Fibroblast of peridontal ligament (primary cell): ENCODE measurements around the gene LMAN2L.

Experiments
- DNase-seq: peaks from one replicate; pipeline ENCODE4 v3.0.0-alpha.2; 2010; ENCODE audit errors: extremely low read depth

LMAN2L gene

GRCh38 chr2:96703021-96703751 is 36.7 kb downstream of the LMAN2L start:
- DNase-seq = no peak

GRCh38 chr2:96702098-96702785 is 37.6 kb downstream of the LMAN2L start:
- DNase-seq = no peak

- DNase-seq = no peak
Observed at GRCh38 chr2:96701636-96702035, 38.2 kb downstream of the LMAN2L start.

GRCh38 chr2:96700086-96700485 is 39.8 kb downstream of the LMAN2L start:
- DNase-seq = no peak

- DNase-seq = no peak
Observed at GRCh38 chr2:96699621-96700020, 40.2 kb downstream of the LMAN2L start.

GRCh38 chr2:96699021-96699420 is 40.8 kb downstream of the LMAN2L start:
- no peak for DNase-seq

GRCh38 chr2:96698221-96698861 is 41.5 kb downstream of the LMAN2L start:
- no peak for DNase-seq

- no peak for DNase-seq
Observed at GRCh38 chr2:96697476-96697875, 42.4 kb downstream of the LMAN2L start.

GRCh38 chr2:96695602-96696001 is 44.3 kb downstream of the LMAN2L start:
- DNase-seq = no peak

- no peak for DNase-seq
Observed at GRCh38 chr2:96694816-96695455, 44.9 kb downstream of the LMAN2L start.

- DNase-seq = no peak
Observed at GRCh38 chr2:96694279-96694678, 45.6 kb downstream of the LMAN2L start.

GRCh38 chr2:96693286-96694200 is 46.3 kb downstream of the LMAN2L start:
- DNase-seq = no peak

- DNase-seq = no peak
Observed at GRCh38 chr2:96692094-96692971, 47.5 kb downstream of the LMAN2L start.

GRCh38 chr2:96691022-96691612 is 48.7 kb downstream of the LMAN2L start:
- no peak for DNase-seq

GRCh38 chr2:96690306-96691021 is 49.4 kb downstream of the LMAN2L start:
- no peak for DNase-seq

GRCh38 chr2:96689431-96689991 is 50.4 kb downstream of the LMAN2L start:
- DNase-seq = no peak

- DNase-seq = no peak
Observed at GRCh38 chr2:96688649-96689430, 51.0 kb downstream of the LMAN2L start.
